CD4-positive, alpha-beta T cell treated with Interleukin-17A for 1 hour (primary cell): Measurements from ENCODE around the gene APRT.

Source experiments
- DNase-seq: peaks from one replicate; pipeline ENCODE4 v3.0.0-alpha.2; 2020

APRT gene

GRCh38 chr16:88821168-88821850 is 9.6 kb upstream of the APRT start:
- no peak for DNase-seq

- no peak for DNase-seq
Measured at GRCh38 chr16:88820385-88821025, 8.8 kb upstream of the APRT start.

GRCh38 chr16:88819126-88819525 is 7.4 kb upstream of the APRT start:
- DNase-seq: no peak

GRCh38 chr16:88818575-88818874 is 6.8 kb upstream of the APRT start:
- DNase-seq: no peak

- no peak for DNase-seq
Measured at GRCh38 chr16:88817785-88818574, 6.3 kb upstream of the APRT start.

GRCh38 chr16:88816736-88817535 is 5.2 kb upstream of the APRT start:
- no peak for DNase-seq

- peak; percentile 61 for DNase-seq
Measured at GRCh38 chr16:88815901-88816589, 4.3 kb upstream of the APRT start.

GRCh38 chr16:88815227-88815626 is 3.5 kb upstream of the APRT start:
- DNase-seq: no peak

GRCh38 chr16:88814144-88814502 is 2.4 kb upstream of the APRT start:
- DNase-seq: no peak

- no peak for DNase-seq
Measured at GRCh38 chr16:88813269-88814143, 1.8 kb upstream of the APRT start.

GRCh38 chr16:88812513-88813268 is 963 bp upstream of the APRT start:
- DNase-seq: no peak

GRCh38 chr16:88810912-88811768 is 588 bp downstream of the APRT start:
- DNase-seq: peak; percentile 67

GRCh38 chr16:88810166-88810911 is 1.4 kb downstream of the APRT start:
- no peak for DNase-seq

GRCh38 chr16:88809676-88810165 is 2.0 kb downstream of the APRT start:
- no peak for DNase-seq

- DNase-seq: no peak
Measured at GRCh38 chr16:88809068-88809675, 2.6 kb downstream of the APRT start.

GRCh38 chr16:88807626-88808453 is 3.9 kb downstream of the APRT start:
- DNase-seq: no peak

GRCh38 chr16:88807142-88807625 is 4.5 kb downstream of the APRT start:
- DNase-seq: no peak
